ENCODE results near the gene BNIP3.

The BNIP3 gene

DNA sequence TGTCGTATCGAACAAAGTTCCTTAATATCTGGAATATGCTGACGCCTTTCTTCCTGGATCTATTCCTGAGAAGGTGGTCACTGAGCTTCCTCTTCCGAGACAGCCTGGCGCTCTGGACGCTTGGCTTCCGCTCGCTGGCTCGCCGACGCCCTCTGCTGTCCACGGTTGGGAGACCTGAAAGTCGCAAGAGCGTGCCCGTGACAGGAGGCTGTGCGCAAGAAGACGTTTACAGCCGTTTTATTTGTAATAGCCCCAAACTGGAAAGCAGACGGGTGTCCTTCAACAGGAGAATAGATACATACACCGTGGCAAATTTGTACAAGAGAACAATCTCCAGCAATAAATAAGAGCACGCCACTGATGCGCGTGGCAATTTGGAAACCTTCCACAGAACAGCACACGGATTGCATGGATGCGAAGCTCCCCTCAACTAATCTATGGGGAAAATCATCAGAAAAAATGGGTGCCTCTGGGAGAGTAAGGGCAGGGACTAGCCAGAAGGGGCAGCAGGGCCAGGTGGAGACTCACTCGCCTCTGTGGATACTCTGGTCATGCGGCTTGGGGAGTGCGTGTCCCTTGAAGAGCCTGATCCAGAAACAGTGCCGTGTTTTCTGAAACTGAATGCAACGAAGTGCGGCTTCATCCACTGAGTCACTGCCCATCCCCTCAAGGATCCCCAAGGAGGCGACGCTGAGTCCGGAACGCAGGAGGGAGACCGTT is 41.5 kb upstream of the BNIP3 start:
- Histone ChIP-seq H3K36me3 (ENCODE audit: insufficient read depth) (no peaks in the 10 kb centered on the region), H3K4me3 (IDR thresholded peaks at IDR 0.05; ENCODE audit: insufficient read depth, low read depth, low read length) (no peak overlapping the region), H2AFZ (ENCODE audit: low read depth) (no peak overlapping the region), H3K4me2 (no peak overlapping the region), H3K4me1 (ENCODE audit: low read depth, poor library complexity, severe bottlenecking) (no peaks in the 10 kb centered on the region), H3K79me2 (ENCODE audit: insufficient read depth, low read depth) (no peaks in the 10 kb centered on the region), H3K27ac (no peak overlapping the region), H3K27me3 (ENCODE audit: insufficient read depth, low read depth) (peaks cover 24% of the 10 kb centered on the region; the same call in 1 of the 2 replicates), H3K9ac (no peak overlapping the region), H4K20me1 (ENCODE audit: insufficient read depth) (no peaks in the 10 kb centered on the region)
- TF ChIP-seq, protein P1, sequence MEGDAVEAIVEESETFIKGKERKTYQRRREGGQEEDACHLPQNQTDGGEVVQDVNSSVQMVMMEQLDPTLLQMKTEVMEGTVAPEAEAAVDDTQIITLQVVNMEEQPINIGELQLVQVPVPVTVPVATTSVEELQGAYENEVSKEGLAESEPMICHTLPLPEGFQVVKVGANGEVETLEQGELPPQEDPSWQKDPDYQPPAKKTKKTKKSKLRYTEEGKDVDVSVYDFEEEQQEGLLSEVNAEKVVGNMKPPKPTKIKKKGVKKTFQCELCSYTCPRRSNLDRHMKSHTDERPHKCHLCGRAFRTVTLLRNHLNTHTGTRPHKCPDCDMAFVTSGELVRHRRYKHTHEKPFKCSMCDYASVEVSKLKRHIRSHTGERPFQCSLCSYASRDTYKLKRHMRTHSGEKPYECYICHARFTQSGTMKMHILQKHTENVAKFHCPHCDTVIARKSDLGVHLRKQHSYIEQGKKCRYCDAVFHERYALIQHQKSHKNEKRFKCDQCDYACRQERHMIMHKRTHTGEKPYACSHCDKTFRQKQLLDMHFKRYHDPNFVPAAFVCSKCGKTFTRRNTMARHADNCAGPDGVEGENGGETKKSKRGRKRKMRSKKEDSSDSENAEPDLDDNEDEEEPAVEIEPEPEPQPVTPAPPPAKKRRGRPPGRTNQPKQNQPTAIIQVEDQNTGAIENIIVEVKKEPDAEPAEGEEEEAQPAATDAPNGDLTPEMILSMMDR (conservative IDR thresholded peaks at IDR 0.05; ENCODE audit: low read depth, low read length) = no peak

DNA sequence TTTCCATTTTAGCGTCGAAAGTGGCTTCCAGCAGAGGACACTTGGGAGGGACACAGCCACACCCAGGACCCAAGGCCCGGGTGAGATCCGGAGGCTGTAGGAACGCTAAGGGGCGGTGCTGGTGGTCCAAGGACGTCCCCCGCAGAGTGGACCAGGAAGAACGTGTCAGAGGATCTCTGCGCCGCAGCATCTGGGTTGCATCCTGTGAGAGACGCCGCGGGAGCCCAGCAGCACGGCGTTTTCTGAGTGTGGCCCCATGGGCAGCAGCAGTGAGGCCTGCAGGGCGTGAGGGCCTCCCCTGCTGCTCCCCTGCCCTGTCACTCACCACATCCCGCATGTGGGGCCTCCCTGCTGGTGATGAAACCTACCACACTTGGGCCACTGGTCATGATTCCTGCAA is 40.5 kb upstream of the BNIP3 start:
- H3K27ac ChIP-seq = no peak overlapping the region
- no peak overlapping the region for H2AFZ ChIP-seq (ENCODE audit: low read depth)
- no peaks in the 10 kb centered on the region for H3K4me1 ChIP-seq (ENCODE audit: low read depth, poor library complexity, severe bottlenecking)
- H3K79me2 ChIP-seq (ENCODE audit: insufficient read depth, low read depth) = no peaks in the 10 kb centered on the region
- H3K36me3 ChIP-seq (ENCODE audit: insufficient read depth) = no peaks in the 10 kb centered on the region
- TF ChIP-seq, protein P1 (conservative IDR thresholded peaks at IDR 0.05; ENCODE audit: low read depth, low read length) = no peak
- H3K4me3 ChIP-seq (IDR thresholded peaks at IDR 0.05; ENCODE audit: insufficient read depth, low read depth, low read length) = no peak overlapping the region
- H4K20me1 ChIP-seq (ENCODE audit: insufficient read depth) = no peaks in the 10 kb centered on the region
- H3K9ac ChIP-seq = no peak overlapping the region
- H3K4me2 ChIP-seq = no peak overlapping the region
- H3K27me3 ChIP-seq (ENCODE audit: insufficient read depth, low read depth) = peaks cover 18% of the 10 kb centered on the region; the same call in 1 of the 2 replicates

DNA sequence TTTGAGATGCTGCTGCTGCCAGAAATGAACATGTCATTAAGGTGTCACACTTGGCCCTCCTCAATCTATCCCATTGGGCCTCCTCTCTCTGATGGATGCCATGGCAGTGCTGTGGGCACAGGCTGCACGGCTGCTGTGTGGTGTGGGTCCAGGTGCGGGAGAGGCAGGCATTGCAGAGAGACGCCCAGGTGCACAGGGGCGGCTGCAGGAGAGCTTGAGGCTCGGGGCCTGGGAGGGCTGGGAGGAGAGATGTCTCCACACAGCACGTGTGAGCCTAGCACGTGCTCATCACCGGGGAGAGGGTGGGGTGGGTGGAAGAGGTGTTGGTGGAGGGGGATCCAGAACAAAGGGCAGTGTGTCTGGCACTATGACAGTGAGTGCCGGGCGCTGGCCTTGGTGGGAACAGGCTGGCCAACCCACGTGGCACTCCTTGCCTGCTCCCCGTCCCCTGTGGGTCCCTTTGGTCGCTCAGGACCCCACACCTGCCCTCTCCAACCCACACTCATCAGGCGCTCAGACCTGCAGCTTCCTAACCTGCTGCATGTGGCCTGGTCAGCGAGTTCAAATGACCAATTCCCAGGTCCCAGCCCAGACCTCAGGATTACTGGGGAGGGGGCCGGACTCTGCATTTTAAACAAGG is 39.9 kb upstream of the BNIP3 start:
- H4K20me1 ChIP-seq (ENCODE audit: insufficient read depth) = no peaks in the 10 kb centered on the region
- H2AFZ ChIP-seq (ENCODE audit: low read depth) = no peak overlapping the region
- no peak overlapping the region for H3K4me2 ChIP-seq
- H3K36me3 ChIP-seq (ENCODE audit: insufficient read depth) = no peaks in the 10 kb centered on the region
- H3K4me3 ChIP-seq (IDR thresholded peaks at IDR 0.05; ENCODE audit: insufficient read depth, low read depth, low read length) = no peak overlapping the region
- H3K9ac ChIP-seq = no peak overlapping the region
- H3K27me3 ChIP-seq (ENCODE audit: insufficient read depth, low read depth) = peaks cover 13% of the 10 kb centered on the region; the same call in 1 of the 2 replicates
- TF ChIP-seq, protein P1 (conservative IDR thresholded peaks at IDR 0.05; ENCODE audit: low read depth, low read length) = no peak
- H3K79me2 ChIP-seq (ENCODE audit: insufficient read depth, low read depth) = no peaks in the 10 kb centered on the region
- H3K27ac ChIP-seq = no peak overlapping the region
- H3K4me1 ChIP-seq (ENCODE audit: low read depth, poor library complexity, severe bottlenecking) = no peaks in the 10 kb centered on the region

DNA sequence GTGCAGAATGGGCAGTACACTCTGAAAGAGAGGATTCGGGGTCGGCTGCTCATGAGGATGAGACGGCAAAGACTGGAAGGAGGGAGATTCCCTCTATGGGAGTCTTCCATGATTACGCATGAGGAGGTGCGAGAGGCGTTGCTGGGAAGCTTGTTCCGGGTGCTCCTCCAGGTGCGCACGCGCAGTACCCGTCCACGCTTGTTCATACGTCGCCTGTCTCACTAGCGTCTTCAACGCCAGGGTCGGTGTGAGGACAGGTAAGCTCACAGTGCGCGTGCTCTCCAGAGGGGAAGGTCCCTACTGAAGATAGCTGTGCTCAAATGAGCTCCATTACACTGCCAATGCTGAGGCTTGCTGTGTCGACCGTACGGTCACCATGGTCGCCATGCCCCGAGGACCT is 39.3 kb upstream of the BNIP3 start:
- Histone ChIP-seq H4K20me1 (ENCODE audit: insufficient read depth) (no peaks in the 10 kb centered on the region), H3K4me1 (ENCODE audit: low read depth, poor library complexity, severe bottlenecking) (no peaks in the 10 kb centered on the region), H3K27me3 (ENCODE audit: insufficient read depth, low read depth) (peaks cover 13% of the 10 kb centered on the region; the same call in 1 of the 2 replicates), H3K9ac (no peak overlapping the region), H3K4me2 (no peak overlapping the region), H3K79me2 (ENCODE audit: insufficient read depth, low read depth) (no peaks in the 10 kb centered on the region), H3K27ac (no peak overlapping the region), H2AFZ (ENCODE audit: low read depth) (no peak overlapping the region), H3K36me3 (ENCODE audit: insufficient read depth) (no peaks in the 10 kb centered on the region), H3K4me3 (IDR thresholded peaks at IDR 0.05; ENCODE audit: insufficient read depth, low read depth, low read length) (no peak overlapping the region)
- TF ChIP-seq, protein P1 (conservative IDR thresholded peaks at IDR 0.05; ENCODE audit: low read depth, low read length) = no peak

All from KMS-11 (cell line).